Measurements from ENCODE around the gene NME3. TPM values are rescaled to one million over a fixed set of nuclear protein-coding genes. Genes with fewer than 3 reads are reported as not detected.

Gene NME3
- total and polyA plus RNA-seq, 9 of the 15 experiments (the other 6 are each of a cell fraction or from before 2014, with no cell fraction given) = 0.68 to 76.3 (median 11.5) TPM

GRCh38 chr16:1772908-1773702 lies 1.8 kb upstream of the NME3 start, which contains the start of gene MRPS34 (continued):
- peak; percentile 61 for TF ChIP-seq REST (IDR thresholded peaks at IDR 0.05; ENCODE audit: borderline replicate concordance)
- no peak for TF ChIP-seq REST (CRISPR knock-in tag; IDR thresholded peaks at IDR 0.05; ENCODE audit: low read depth)
- TF ChIP-seq PPARD (CRISPR knock-in tag; IDR thresholded peaks at IDR 0.05) = no peak
- TF ChIP-seq POLR3A (IDR thresholded peaks at IDR 0.05; ENCODE audit: borderline replicate concordance, extremely low read depth, insufficient read depth, insufficient read length) = no peak
- no peak for TF ChIP-seq NR1H2 (CRISPR knock-in tag; IDR thresholded peaks at IDR 0.05)
- TF ChIP-seq NCOA4 (IDR thresholded peaks at IDR 0.05; ENCODE audit: partially characterized antibody) = no peak
- no peak for TF ChIP-seq JUN (IDR thresholded peaks at IDR 0.05; ENCODE audit: borderline replicate concordance, low read depth, low read length)
- TF ChIP-seq JUN (CRISPR knock-in tag; IDR thresholded peaks at IDR 0.05; ENCODE audit: borderline replicate concordance) = no peak
- TF ChIP-seq RBM14 (IDR thresholded peaks at IDR 0.05; ENCODE audit: borderline replicate concordance, insufficient read depth, low read depth, low read length) = 0 out of 2 replicates have a peak, but pooled peaks have one; percentile 40
- TF ChIP-seq SUPT5H (IDR thresholded peaks at IDR 0.05) = peak; percentile 86
- no peak for TF ChIP-seq RBM25 (IDR thresholded peaks at IDR 0.05; ENCODE audit: low read depth, low read length, severe bottlenecking)
- TF ChIP-seq OTX1 (CRISPR knock-in tag; IDR thresholded peaks at IDR 0.05) = no peak
- no peak for TF ChIP-seq TBL1XR1 (IDR thresholded peaks at IDR 0.05; ENCODE audit: low read length in 2 of 2)
- TF ChIP-seq ZNF354B (CRISPR knock-in tag; IDR thresholded peaks at IDR 0.05) = no peak
- TF ChIP-seq PCBP1 (IDR thresholded peaks at IDR 0.05; ENCODE audit: low read depth, low read length, poor library complexity, severe bottlenecking) = no peak
- no peak for TF ChIP-seq ZBTB34 (CRISPR knock-in tag; IDR thresholded peaks at IDR 0.05)
- TF ChIP-seq BRF2 (IDR thresholded peaks at IDR 0.05; ENCODE audit: borderline replicate concordance, insufficient read depth, insufficient read length) = no peak
